ENCODE measurements around the gene LSM14A. TPM values are rescaled to one million over a fixed set of nuclear protein-coding genes. Genes with fewer than 3 reads are reported as not detected.
"Not testable (repeated sequence)": the region's sequence is repeated elsewhere in the genome, so short reads cannot be mapped to it uniquely, and the experiment has no call there.

Gene LSM14A
- total RNA-seq, 1 donor from 2014 or later, result 66.6 TPM

GRCh38 chr19:34218818-34219164, 46.5 kb downstream of the LSM14A start:
- DNase-seq (no peak), ATAC-seq (no peak)
- intact Hi-C loops (cut with micrococcal nuclease), result no loop called here

- intact Hi-C loops (cut with micrococcal nuclease), result no loop called here
- DNase-seq (peak; percentile 43), ATAC-seq (peak; percentile 63)
These were observed 48.3 kb downstream of the LSM14A start for GRCh38 chr19:34220472-34221063.

DNA sequence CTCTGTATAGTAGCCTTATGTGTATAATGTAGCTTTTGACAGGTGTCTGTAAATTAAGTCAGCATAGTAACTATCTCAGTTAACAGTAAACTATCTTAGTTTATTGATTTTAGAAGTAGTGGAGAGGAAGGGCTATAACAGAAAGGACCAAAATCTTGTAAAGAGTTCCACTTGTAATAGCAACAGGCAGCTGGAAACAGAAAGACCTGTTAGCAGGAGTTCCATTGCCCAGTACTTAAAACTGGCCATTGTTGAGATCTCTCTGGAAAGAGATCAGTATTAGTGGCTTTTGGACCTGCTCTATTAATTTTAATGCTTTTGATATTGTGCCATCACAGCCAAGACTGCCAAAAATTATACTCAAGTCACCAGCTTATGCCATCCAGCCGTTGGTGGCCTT, 50.1 kb downstream of the LSM14A start:
- DNase-seq, result no peak
- intact Hi-C loops (cut with micrococcal nuclease), result no loop called here

DNA sequence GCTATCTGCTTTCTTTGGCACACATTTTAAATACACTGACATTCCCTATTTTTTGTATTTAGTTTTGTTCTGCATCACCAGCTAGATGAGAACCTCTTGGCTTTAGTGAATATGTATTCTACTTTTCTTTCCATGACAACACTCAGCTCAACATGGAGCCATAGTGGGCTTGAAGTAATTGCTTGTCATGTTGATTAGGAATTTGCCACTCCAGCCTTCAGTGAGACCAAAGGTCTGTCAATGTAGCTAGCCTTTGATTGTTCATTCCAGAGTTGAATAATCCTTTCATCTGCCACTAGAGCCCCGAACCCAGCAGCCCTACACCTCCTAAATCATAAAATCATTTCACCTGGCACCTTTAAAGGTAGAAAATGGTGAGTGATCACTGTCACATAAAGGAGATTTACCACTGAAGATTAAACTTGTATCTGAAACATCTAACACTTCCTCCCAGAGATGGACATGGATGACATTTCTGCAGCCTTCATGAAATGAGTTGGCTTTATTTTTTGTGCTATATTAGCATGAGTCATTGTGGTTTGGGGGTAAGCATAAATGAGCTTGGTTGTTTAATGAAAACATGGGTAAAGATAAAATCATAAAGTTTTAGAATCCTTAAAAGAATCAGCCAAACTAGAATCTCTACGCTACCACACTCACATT, 52.8 kb downstream of the LSM14A start:
- no peak for DNase-seq
- intact Hi-C loops (cut with micrococcal nuclease), result no loop called here
- ATAC-seq, result no peak

More for the DNA sequence above, 50.1 kb downstream of the LSM14A start:
- ATAC-seq, result no peak

- no peak for DNase-seq
- intact Hi-C loops (cut with micrococcal nuclease), result no loop called here
- no peak for ATAC-seq
These were observed 53.3 kb downstream of the LSM14A start for GRCh38 chr19:34225659-34226015.

DNA sequence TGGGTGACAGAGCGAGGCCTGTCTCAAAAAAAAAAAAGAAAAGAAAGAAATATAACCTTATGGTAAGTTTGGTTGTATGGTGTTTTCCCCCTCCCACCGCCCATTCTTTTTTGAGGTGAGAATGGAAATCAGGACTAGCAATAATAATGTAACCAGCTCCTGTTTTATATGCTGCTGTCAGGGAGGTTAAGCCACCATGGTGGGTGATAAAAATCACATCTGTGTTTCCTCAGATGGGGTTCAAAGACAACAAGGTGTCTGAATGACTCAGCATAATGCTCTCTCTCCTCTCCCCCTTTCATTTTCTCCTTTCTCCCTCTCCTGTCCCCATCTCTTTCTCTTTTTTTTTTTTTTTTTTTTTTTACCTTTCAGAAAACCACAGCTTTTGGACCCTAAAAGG, 53.7 kb downstream of the LSM14A start:
- no peak for DNase-seq
- ATAC-seq, result no peak
- intact Hi-C loops (cut with micrococcal nuclease), result no loop called here

DNA sequence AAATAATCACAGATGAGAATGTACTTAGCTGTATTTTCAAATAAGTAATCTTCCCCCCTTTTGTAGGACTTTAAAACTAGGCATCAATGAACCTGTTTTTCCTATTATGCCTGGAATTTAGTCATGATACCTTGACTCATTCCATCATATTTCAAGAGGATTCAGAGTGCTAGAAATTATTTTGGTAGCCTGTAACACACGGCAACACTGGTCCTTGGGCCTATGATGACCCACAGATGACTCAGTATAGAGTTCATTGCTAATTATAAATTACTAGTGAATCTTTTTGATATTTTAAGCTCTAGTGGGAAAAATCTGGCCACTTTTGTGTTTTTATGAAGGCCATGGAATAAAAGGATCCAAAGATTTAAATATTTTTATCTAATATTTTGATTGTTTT, 56.0 kb downstream of the LSM14A start:
- intact Hi-C loops (cut with micrococcal nuclease), result no loop called here
- ATAC-seq (no peak), DNase-seq (no peak)

DNA sequence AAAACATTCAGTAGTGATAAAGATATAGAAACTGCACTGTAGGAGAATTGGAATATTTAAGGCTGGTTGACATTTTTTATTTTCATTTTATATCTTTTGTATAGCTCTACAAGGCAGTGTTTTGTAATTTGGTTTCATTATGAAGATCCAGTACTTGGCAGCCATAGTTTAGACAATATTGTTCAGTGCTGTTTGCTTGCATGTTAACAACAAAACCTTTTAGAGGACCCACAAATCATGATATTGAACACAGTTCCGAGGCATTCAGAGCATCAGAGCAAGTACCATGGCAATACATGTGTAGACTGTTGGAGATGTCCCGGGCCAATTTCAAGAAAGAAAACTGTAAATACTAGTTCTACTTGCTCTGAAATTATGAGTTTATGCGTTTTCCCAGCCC, 56.5 kb downstream of the LSM14A start:
- ATAC-seq (no peak), DNase-seq (no peak)
- intact Hi-C loops (cut with micrococcal nuclease), result no loop called here

- no peak for ATAC-seq
- no peak for DNase-seq
- intact Hi-C loops (cut with micrococcal nuclease), result no loop called here
These were observed 57.4 kb downstream of the LSM14A start for GRCh38 chr19:34229721-34230120.

DNA sequence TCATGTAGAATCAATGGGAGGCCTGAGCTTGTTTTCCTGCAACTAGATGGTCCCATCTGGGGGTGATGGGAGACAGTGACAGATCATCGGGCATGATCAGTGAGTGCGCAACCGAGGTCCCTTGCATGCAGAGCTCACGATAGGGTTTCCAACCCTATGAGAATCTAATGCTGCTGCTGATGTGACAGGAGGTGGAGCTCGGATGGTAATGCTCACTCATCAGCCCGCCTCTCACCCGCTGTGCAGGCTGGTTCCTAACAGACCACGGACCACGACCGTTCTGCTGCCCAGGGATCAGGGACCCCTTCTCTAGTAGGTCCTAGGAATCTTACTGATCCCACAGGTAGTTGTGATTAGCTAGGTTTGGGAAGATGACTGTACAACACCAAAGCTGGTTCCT, 58.5 kb downstream of the LSM14A start:
- ATAC-seq (no peak), DNase-seq (no peak)
- intact Hi-C loops (cut with micrococcal nuclease), result no loop called here

DNA sequence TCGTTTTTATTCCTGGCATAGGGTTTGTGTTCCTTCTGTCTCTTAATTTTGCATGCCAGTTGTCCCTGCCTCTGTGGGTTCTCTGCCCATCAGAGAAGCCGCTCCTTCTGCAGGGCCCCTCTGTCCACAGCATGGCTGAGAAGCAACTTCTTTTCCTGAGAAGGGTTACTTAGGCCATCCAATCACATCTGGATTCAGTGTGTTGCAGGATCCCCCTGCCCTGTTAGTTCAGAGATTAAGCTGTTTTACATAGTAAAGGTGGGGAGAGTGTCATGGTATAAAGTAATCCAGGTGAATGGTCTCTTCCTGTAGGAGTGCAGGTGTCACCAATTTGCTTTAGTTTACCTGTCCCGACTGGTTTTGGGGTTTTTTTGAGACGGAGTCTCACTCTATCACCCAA, 59.1 kb downstream of the LSM14A start:
- DNase-seq (no peak), ATAC-seq (no peak)
- intact Hi-C loops (cut with micrococcal nuclease), result no loop called here

- DNase-seq, result peak; percentile 77
- intact Hi-C loops (cut with micrococcal nuclease), result no loop called here
- ATAC-seq, result peak; percentile 77
These were observed 60.5 kb downstream of the LSM14A start for GRCh38 chr19:34232566-34233481.

GRCh38 chr19:34235425-34235940, 63.2 kb downstream of the LSM14A start:
- ATAC-seq (no peak), DNase-seq (no peak)
- intact Hi-C loops (cut with micrococcal nuclease), result no loop called here

- ATAC-seq, result no peak
- no peak for DNase-seq
- intact Hi-C loops (cut with micrococcal nuclease), result no loop called here
These were observed 64.0 kb downstream of the LSM14A start for GRCh38 chr19:34236035-34236987.

GRCh38 chr19:34237283-34237682, 65.0 kb downstream of the LSM14A start:
- intact Hi-C loops (cut with micrococcal nuclease), result no loop called here
- no peak for DNase-seq
- no peak for ATAC-seq

- intact Hi-C loops (cut with micrococcal nuclease), result no loop called here
- ATAC-seq, result no peak
These were observed 65.6 kb downstream of the LSM14A start for GRCh38 chr19:34237939-34238338.

GRCh38 chr19:34241513-34242337, 69.4 kb downstream of the LSM14A start:
- intact Hi-C loops (cut with micrococcal nuclease), result no loop called here
- no peak for ATAC-seq
- no peak for DNase-seq

More at GRCh38 chr19:34237939-34238338, 65.6 kb downstream of the LSM14A start:
- DNase-seq, result no peak

DNA sequence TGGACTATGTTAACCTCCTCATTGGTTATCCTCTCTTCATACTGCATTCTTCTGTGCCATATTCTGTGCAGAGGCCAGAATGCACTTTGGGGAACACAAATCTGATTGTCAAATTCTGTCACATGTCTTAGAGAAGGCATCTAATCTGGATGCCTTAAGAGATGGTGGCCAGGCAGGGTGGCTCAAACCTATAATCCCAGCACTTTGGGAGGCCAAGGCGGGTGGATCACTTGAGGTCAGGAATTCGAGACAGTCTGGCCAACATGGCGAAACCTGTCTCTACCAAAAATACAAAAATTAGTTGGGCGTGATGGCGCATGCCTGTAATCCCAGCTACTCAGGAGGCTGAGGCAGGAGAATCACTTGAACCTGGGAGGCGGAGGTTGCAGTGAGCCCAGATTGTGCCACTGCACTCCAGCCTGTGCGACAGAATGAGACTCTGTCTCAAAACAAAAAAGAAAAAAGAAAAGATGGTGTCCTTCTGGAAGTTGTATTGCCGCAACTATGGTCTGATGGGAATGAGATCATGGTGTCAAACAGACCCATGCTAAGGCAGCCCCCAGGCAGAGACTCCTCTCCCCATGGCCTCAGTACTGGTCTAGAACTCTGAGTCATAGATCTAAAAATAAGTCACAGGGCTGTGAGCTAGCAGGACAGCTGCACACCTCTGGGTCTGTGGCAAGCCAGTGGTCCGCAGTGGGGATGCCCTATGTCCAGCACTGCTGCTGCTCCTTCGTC, 71.0 kb downstream of the LSM14A start:
- DNase-seq; intact Hi-C loops (cut with micrococcal nuclease): not testable (repeated sequence)
- ATAC-seq, result peak; percentile 94
